ENCODE results near the gene SYT12.

Gene SYT12

GRCh38 chr11:67030976-67031375 lies 8.0 kb downstream of the SYT12 start:
- H3K4me1 ChIP-seq (ENCODE audit: insufficient read depth, low read length) = peaks cover 5% of the 10 kb centered on the region
- no peaks in the 10 kb centered on the region for H3K36me3 ChIP-seq (ENCODE audit: insufficient read depth, low read length)
- H3K9ac ChIP-seq (ENCODE audit: low read depth, low read length) = no peak overlapping the region
- H3K9me3 ChIP-seq (ENCODE audit: insufficient read depth, low read depth, low read length) = no peaks in the 10 kb centered on the region
- H3K27me3 ChIP-seq (ENCODE audit: insufficient read depth, low read length) = no peaks in the 10 kb centered on the region
- no peak overlapping the region for H3K4me3 ChIP-seq (ENCODE audit: low read length)
- 80% methylated on average over 9 of the region's 9 CpGs for WGBS
- H3K27ac ChIP-seq (ENCODE audit: low read depth, low read length) = no peak overlapping the region

- H3K27me3 ChIP-seq (ENCODE audit: insufficient read depth, low read length) = no peaks in the 10 kb centered on the region
- H3K9me3 ChIP-seq (ENCODE audit: insufficient read depth, low read depth, low read length) = no peaks in the 10 kb centered on the region
- no peaks in the 10 kb centered on the region for H3K36me3 ChIP-seq (ENCODE audit: insufficient read depth, low read length)
- H3K27ac ChIP-seq (ENCODE audit: low read depth, low read length) = no peak overlapping the region
- peaks cover 5% of the 10 kb centered on the region for H3K4me1 ChIP-seq (ENCODE audit: insufficient read depth, low read length)
- H3K4me3 ChIP-seq (ENCODE audit: low read length) = no peak overlapping the region
- H3K9ac ChIP-seq (ENCODE audit: low read depth, low read length) = no peak overlapping the region
- WGBS = 82% methylated on average over 23 of the region's 23 CpGs
These were observed 9.0 kb downstream of the SYT12 start for GRCh38 chr11:67031791-67032561.

- WGBS = 85% methylated on average over 11 of the region's 12 CpGs
- Histone ChIP-seq H3K9ac (ENCODE audit: low read depth, low read length) (no peak overlapping the region), H3K36me3 (ENCODE audit: insufficient read depth, low read length) (no peaks in the 10 kb centered on the region), H3K27ac (ENCODE audit: low read depth, low read length) (no peak overlapping the region), H3K27me3 (ENCODE audit: insufficient read depth, low read length) (no peaks in the 10 kb centered on the region), H3K4me3 (ENCODE audit: low read length) (no peak overlapping the region), H3K9me3 (ENCODE audit: insufficient read depth, low read depth, low read length) (no peaks in the 10 kb centered on the region), H3K4me1 (ENCODE audit: insufficient read depth, low read length) (peaks cover 5% of the 10 kb centered on the region)
These were observed 10.1 kb downstream of the SYT12 start for GRCh38 chr11:67032830-67033551.

GRCh38 chr11:67033661-67034166 lies 10.8 kb downstream of the SYT12 start:
- H3K4me3 ChIP-seq (ENCODE audit: low read length) = no peak overlapping the region
- H3K4me1 ChIP-seq (ENCODE audit: insufficient read depth, low read length) = peaks cover 5% of the 10 kb centered on the region
- H3K27ac ChIP-seq (ENCODE audit: low read depth, low read length) = no peak overlapping the region
- WGBS = 87% methylated on average over 8 of the region's 8 CpGs
- no peaks in the 10 kb centered on the region for H3K36me3 ChIP-seq (ENCODE audit: insufficient read depth, low read length)
- no peak overlapping the region for H3K9ac ChIP-seq (ENCODE audit: low read depth, low read length)
- no peaks in the 10 kb centered on the region for H3K27me3 ChIP-seq (ENCODE audit: insufficient read depth, low read length)
- H3K9me3 ChIP-seq (ENCODE audit: insufficient read depth, low read depth, low read length) = no peaks in the 10 kb centered on the region

- H3K9me3 ChIP-seq (ENCODE audit: insufficient read depth, low read depth, low read length) = no peaks in the 10 kb centered on the region
- no peaks in the 10 kb centered on the region for H3K36me3 ChIP-seq (ENCODE audit: insufficient read depth, low read length)
- no peak overlapping the region for H3K9ac ChIP-seq (ENCODE audit: low read depth, low read length)
- no peak overlapping the region for H3K27ac ChIP-seq (ENCODE audit: low read depth, low read length)
- H3K27me3 ChIP-seq (ENCODE audit: insufficient read depth, low read length) = no peaks in the 10 kb centered on the region
- no peak overlapping the region for H3K4me3 ChIP-seq (ENCODE audit: low read length)
- 86% methylated on average over 6 of the region's 6 CpGs for WGBS
- peaks cover 5% of the 10 kb centered on the region; the same call in 1 of the 2 replicates for H3K4me1 ChIP-seq (ENCODE audit: insufficient read depth, low read length)
These were observed 11.4 kb downstream of the SYT12 start for GRCh38 chr11:67034350-67034749.

GRCh38 chr11:67040147-67040546 lies 17.2 kb downstream of the SYT12 start:
- Histone ChIP-seq H3K9me3 (ENCODE audit: insufficient read depth, low read depth, low read length) (no peaks in the 10 kb centered on the region), H3K9ac (ENCODE audit: low read depth, low read length) (no peak overlapping the region), H3K27ac (ENCODE audit: low read depth, low read length) (no peak overlapping the region), H3K36me3 (ENCODE audit: insufficient read depth, low read length) (no peaks in the 10 kb centered on the region), H3K4me1 (ENCODE audit: insufficient read depth, low read length) (no peaks in the 10 kb centered on the region), H3K27me3 (ENCODE audit: insufficient read depth, low read length) (no peaks in the 10 kb centered on the region), H3K4me3 (ENCODE audit: low read length) (no peak overlapping the region)
- 90% methylated on average over 12 of the region's 12 CpGs for WGBS

- Histone ChIP-seq H3K9me3 (ENCODE audit: insufficient read depth, low read depth, low read length) (no peaks in the 10 kb centered on the region), H3K9ac (ENCODE audit: low read depth, low read length) (no peak overlapping the region), H3K27ac (ENCODE audit: low read depth, low read length) (no peak overlapping the region), H3K36me3 (ENCODE audit: insufficient read depth, low read length) (no peaks in the 10 kb centered on the region), H3K27me3 (ENCODE audit: insufficient read depth, low read length) (no peaks in the 10 kb centered on the region), H3K4me1 (ENCODE audit: insufficient read depth, low read length) (no peaks in the 10 kb centered on the region), H3K4me3 (ENCODE audit: low read length) (no peak overlapping the region)
- WGBS = 97% methylated on average over 3 of the region's 3 CpGs
These were observed 18.7 kb downstream of the SYT12 start for GRCh38 chr11:67041602-67042001.

- H3K9me3 ChIP-seq (ENCODE audit: insufficient read depth, low read depth, low read length) = no peaks in the 10 kb centered on the region
- WGBS = 89% methylated on average over 18 of the region's 18 CpGs
- no peaks in the 10 kb centered on the region for H3K36me3 ChIP-seq (ENCODE audit: insufficient read depth, low read length)
- H3K4me3 ChIP-seq (ENCODE audit: low read length) = no peak overlapping the region
- H3K27ac ChIP-seq (ENCODE audit: low read depth, low read length) = no peak overlapping the region
- H3K9ac ChIP-seq (ENCODE audit: low read depth, low read length) = no peak overlapping the region
- no peaks in the 10 kb centered on the region for H3K4me1 ChIP-seq (ENCODE audit: insufficient read depth, low read length)
- no peaks in the 10 kb centered on the region for H3K27me3 ChIP-seq (ENCODE audit: insufficient read depth, low read length)
These were observed 20.8 kb downstream of the SYT12 start for GRCh38 chr11:67043572-67044349.

- Histone ChIP-seq H3K4me3 (ENCODE audit: low read length) (no peak overlapping the region), H3K4me1 (ENCODE audit: insufficient read depth, low read length) (no peaks in the 10 kb centered on the region), H3K9me3 (ENCODE audit: insufficient read depth, low read depth, low read length) (no peaks in the 10 kb centered on the region), H3K27me3 (ENCODE audit: insufficient read depth, low read length) (no peaks in the 10 kb centered on the region), H3K9ac (ENCODE audit: low read depth, low read length) (no peak overlapping the region), H3K27ac (ENCODE audit: low read depth, low read length) (no peak overlapping the region), H3K36me3 (ENCODE audit: insufficient read depth, low read length) (no peaks in the 10 kb centered on the region)
- 90% methylated on average over 14 of the region's 14 CpGs for WGBS
These were observed 21.6 kb downstream of the SYT12 start for GRCh38 chr11:67044496-67044895.

GRCh38 chr11:67045314-67045713 lies 22.4 kb downstream of the SYT12 start:
- H3K4me3 ChIP-seq (ENCODE audit: low read length) = no peak overlapping the region
- no peaks in the 10 kb centered on the region for H3K9me3 ChIP-seq (ENCODE audit: insufficient read depth, low read depth, low read length)
- no peaks in the 10 kb centered on the region for H3K36me3 ChIP-seq (ENCODE audit: insufficient read depth, low read length)
- H3K4me1 ChIP-seq (ENCODE audit: insufficient read depth, low read length) = no peaks in the 10 kb centered on the region
- H3K27me3 ChIP-seq (ENCODE audit: insufficient read depth, low read length) = no peaks in the 10 kb centered on the region
- no peak overlapping the region for H3K9ac ChIP-seq (ENCODE audit: low read depth, low read length)
- WGBS = 87% methylated on average over 14 of the region's 14 CpGs
- H3K27ac ChIP-seq (ENCODE audit: low read depth, low read length) = no peak overlapping the region
